HG03571 (cell line): ENCODE measurements around the gene CD1E.
A peak's percentile ranks its signal among the peaks of the same experiment; 100 is the strongest.
"Not testable (repeated sequence)": the region's sequence is repeated elsewhere in the genome, so short reads cannot be mapped to it uniquely, and the experiment has no call there.

Experiments used
- ATAC-seq: cut with Tn5 transposase; IDR thresholded peaks from one replicate; pipeline ENCODE4 v1.9.1; 2021; ENCODE audit not compliant: unreplicated experiment

The CD1E gene

DNA sequence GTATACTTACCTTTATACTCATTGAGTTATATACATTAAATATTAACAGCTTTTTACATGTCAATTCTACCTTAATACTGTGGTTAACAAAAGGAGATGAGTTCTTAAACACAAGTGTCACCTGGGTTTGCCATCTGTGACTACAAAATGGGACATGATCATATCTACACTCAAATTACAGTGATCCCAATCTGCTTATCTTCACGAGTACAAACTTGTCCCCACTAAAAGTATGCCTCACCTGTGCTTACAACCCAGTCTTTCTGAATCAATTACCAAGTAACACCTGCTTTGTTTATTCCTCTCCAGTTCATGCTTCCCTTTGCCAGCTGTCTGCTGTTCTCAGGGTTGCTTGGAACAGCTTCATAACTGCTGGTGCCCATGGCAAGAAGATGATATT lies 8.8 kb downstream of the CD1E start:
- no peak for ATAC-seq

DNA sequence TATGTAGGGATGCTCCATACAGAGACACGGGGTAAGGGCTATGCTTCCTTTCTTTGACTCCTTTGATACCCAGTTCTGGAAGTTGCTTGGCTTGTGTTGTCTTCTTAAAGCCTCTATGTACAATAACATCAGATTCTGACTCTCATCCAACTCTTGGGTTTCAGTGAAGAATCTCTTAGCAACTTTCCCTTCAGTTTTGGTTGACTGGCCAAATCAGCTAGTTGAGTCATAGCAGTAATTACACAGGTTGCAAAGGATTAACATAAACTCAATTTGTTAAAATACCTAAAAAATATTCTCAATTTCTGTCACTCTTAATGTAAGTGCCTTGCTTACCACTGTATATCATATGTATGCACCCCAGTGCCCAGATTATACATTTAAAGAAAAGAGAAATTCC lies 9.2 kb downstream of the CD1E start:
- ATAC-seq: no peak

DNA sequence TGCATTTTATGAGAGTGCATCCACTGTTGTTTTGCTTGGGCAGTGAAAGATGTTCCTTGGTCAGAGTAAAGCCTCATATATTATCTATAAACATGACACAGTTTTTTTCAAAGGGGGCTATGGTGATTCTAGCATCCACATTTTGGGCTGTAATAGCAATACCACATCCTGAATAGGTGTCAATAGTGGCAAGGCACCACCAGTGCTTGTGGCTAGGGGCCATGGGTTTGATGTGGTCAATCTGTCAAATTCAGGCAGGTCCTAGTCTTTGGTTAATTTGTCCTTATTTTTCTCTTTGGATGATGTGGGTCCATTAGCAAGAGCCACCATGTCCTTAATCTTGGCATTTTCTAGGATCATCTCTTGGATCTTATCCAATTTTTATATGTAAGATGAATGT lies 13.1 kb downstream of the CD1E start:
- no peak for ATAC-seq

DNA sequence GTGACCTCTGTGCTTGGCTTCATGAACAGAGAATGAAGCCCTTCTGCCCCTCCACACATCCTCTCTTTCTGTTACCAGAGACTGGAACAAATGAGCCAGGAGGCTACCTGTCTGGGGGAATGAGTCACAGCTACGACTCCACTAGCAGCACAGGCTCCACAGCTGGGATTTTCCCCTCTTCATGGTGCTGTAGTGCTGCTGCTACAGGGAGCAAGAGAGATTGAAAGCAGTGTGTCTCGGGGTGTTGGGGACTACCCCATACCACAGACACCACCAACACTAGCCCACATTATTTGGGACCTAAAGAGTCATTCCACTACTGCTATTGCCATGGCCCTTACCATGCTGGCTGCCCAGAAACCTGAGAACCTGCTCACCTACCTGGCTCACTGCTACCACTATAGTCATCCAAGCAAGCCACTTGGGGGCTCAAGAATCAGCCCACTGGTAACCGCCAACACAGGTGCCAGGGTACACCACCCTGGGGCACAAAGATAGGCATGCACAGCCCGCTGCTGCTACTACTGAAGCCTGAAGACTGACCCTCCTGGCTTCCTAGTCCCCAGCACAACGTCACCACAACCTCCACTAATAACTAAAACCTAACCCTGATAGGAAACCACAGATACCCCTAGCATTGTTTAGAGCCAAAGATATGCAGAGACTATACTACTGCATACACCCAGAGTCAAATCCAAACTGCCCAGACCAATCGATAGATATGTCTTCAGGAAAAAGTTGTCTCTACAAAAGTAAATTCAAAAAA lies 17.7 kb downstream of the CD1E start:
- peak; percentile 89 for ATAC-seq

DNA sequence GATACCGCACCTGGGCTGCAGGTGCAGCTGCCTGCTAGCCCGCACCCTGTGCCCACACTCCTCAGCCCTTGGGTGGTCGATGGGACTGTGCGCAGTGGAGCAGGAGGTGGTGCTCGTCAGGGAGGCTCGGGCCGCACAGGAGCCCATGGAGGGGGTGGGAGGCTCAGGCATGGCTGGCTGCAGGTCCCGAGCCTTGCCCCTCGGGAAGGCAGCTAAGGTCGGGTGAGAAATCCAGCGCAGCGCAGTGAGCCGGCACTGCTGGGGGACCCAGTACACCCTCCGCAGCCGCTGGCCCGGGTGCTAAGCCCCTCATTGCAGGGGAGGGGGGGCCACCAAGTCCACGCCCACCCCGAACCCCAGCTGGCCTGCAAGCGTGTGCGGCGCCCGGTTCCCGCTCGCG lies 20.4 kb downstream of the CD1E start:
- not testable (repeated sequence) for ATAC-seq

DNA sequence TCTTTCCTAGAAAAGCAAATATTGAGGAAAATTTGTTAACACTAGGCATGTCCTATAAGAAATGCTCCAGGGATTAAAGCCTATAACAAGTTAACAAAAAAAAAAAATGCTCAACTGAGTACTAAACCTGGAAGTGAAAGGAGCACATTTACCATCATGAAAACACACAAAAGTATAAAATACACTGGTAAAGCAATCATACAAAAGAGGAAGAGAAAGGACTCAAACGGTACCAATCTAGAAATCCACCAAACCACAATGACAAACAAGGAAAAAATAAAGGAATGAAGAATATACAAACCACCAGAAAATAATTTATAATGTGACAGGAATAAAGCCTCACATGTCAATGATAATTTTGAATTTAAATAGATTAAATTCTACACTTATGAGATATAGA lies 21.2 kb downstream of the CD1E start:
- ATAC-seq: no peak

DNA sequence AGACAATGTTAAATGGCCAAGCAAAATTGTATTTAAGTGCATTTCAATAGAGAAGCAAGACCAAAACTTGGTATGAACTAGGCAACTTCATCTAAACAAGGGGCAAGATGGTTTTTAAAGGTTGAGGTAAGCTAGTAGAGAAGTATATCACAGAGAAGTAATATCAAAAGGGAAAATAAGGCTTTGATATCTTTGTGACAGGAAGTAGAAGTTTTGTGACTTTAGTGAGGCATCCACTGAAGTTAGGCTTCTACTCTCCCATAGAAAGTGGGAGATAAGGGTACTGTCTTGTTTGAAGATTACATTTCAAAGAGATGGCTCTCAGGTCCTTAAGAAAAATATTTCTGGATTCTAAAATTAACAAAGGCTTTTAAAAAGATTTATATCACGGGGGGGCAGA lies 36.6 kb downstream of the CD1E start:
- ATAC-seq: no peak

DNA sequence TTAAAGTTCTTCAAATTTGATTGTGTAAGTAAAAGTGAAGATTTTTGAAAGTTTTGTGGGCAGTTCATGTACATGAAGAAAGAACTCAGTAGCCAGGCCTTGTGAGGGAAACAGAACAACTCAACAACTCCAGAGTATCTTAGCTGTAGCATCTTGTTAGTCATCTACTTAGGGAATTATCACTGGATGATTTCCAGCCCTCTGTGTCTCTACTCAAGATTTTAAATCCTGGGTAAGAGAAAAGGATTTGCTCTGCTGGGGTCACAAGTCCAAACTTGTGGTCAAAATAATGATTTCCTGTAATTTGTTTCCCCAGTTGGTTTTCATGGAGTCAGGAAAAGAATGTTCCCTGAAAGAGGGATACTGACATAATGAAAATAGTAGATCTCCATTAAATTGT lies 37.4 kb downstream of the CD1E start:
- ATAC-seq: no peak

DNA sequence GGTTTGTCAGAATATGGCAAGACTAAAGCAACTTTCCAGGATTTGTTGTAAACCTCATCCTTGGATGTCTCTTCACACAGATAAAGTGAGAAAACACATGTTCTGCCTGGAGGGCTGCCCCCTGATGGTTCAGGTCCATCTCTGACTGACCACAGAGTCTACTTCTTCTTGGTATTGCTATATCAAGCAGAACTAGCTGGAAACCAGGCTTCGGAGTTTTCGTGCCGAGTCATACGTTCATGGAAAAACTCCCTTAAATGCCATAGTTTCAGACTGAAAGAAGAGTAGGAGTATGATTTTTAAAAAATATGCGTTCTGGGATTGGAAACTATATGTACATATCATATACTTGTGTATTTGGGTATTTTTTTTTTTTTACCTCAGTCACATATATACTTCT lies 39.8 kb downstream of the CD1E start:
- ATAC-seq: no peak

DNA sequence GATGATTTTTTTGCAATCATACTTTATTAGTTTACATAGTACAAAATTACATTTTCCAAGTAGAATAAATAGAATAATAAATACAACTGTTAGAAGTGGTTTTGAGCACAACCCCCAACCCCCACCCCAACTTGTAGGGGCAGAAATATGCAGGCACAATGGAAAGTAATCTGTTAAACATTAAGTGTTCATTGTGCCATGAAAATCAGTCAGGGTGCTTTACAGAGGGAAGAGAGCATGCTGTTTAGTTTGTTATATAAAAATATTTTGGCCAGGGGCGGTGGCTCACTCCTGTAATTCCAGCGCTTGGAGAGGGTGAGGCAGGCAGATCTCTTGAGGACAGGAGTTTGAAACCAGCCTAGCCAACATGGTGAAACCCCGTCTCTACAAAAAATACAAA lies 43.0 kb downstream of the CD1E start:
- no peak for ATAC-seq

DNA sequence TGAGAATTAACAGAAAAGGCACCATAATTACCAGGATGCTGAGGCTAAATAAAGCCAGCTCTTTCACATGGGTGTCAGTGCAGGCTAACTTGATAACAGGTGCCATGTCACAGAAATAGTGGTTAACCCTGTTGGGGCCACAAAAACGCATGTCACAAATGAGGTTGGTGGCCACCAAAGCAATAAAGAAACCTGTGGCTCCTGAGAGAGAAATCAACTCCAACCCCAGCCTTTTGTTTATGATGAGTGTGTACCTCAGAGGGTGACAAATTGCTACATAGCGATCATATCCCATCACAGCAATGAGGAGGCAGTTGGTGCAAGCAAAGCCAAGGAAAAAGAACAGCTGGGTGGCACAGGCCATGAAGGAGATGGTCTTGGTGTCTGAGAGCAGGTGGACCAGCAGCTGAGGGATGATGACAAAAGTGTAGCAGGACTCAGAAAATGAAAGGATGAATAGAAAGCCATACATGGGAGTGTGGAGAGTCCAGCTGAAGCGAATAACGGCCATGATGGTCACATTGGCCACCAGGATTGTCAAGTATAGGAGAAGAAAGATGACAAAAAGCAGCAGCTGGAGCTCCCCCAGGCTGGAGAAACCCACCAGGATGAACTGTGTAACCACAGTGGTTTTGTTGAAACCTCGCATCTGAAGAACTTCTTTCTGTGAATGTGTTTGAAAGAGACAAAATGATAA lies 45.3 kb downstream of the CD1E start, which contains the start of gene OR10T2:
Gene OR10T2, minus strand, starts transcription at position 649 of the 697 bp plus-strand sequence. Its CDS starts 0 bp downstream, at position 649.
- ATAC-seq: no peak

DNA sequence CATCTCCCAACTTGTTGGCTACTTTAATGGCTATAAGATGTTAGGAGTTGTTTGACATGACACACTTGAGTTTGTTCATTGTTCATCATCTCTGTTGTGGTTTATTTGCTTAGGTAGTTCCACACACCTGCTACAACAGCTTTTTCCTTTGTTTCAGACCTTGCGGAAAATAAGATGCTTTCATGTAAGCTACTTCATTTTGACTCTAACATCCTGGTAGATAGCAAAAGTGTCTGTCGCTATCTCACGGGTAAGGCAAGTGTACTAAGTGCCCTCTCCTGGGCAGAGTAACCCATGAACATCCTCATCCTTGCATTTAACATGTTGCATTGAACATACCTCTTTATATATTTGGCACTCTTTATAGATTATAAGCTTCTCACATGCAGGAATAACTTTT lies 47.2 kb downstream of the CD1E start:
- ATAC-seq: no peak

DNA sequence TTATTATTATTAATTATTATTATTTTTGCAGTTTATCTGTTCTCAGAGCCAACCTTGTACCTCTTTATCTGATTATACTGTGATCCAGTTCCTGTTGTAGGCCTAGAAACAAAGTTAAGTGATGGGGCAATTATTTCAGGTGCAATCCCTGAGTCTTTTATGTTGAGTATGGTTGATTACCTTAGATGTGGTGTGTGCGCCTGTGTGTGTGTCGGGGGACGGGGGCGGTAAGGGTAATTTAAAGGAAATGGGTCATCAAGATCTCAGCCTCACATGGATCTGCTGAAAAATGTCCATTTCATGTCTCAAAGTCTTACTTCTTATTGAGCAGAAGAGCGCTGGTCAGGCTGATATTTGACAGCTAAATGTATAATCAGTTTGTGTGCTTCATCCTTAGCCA lies 53.4 kb downstream of the CD1E start:
- no peak for ATAC-seq
